ENCODE results near the gene ECT2. TPM values are rescaled to one million over a fixed set of nuclear protein-coding genes. Genes with fewer than 3 reads are reported as not detected.

The ECT2 gene
- total RNA-seq, 1 experiment from 2014 or later: 81.3 TPM

- H3K79me2 ChIP-seq (ENCODE audit: insufficient read depth, low read length): peaks cover 25% of the 10 kb centered on the region; the same call in 1 of the 2 replicates
These were observed 714 bp downstream of the ECT2 start for GRCh38 chr3:172751175-172751704.

More at GRCh38 chr3:172751175-172751704, 714 bp downstream of the ECT2 start:
- H2BK20ac ChIP-seq (ENCODE audit: low read depth, low read length, poor library complexity, severe bottlenecking): no peak overlapping the region
- no peaks in the 10 kb centered on the region for H3K27me3 Mint-ChIP-seq (ENCODE audit: low read depth)
- peak overlapping the region; percentile 97 for H3K18ac ChIP-seq (ENCODE audit: insufficient read length, low read depth, low read length)
- H4K5ac ChIP-seq (ENCODE audit: insufficient read length, low read depth, low read length): no peak overlapping the region
- peak overlapping the region; percentile 98 to 100 (median 100) for H3K27ac Mint-ChIP-seq
- no peak overlapping the region for H4K91ac ChIP-seq (ENCODE audit: insufficient read length, low read depth, low read length)
- peaks cover 21 to 39% (median 32%) of the 10 kb centered on the region in 3 experiments for H3K36me3 Mint-ChIP-seq (ENCODE audit: insufficient read depth in 1 of 3, low read depth in 3 of 3)
- H2AK5ac ChIP-seq (ENCODE audit: insufficient read length, low read length): no peak overlapping the region
- H3K4me2 ChIP-seq (ENCODE audit: insufficient read depth, insufficient read length, low read length): peak overlapping the region; percentile 46
- H3K79me1 ChIP-seq (ENCODE audit: insufficient read depth, low read depth, low read length, poor library complexity, severe bottlenecking): peaks cover 11% of the 10 kb centered on the region
- TF ChIP-seq CTCF (conservative IDR thresholded peaks at IDR 0.05): no peak
- no peaks in the 10 kb centered on the region for H3K27me3 ChIP-seq (ENCODE audit: insufficient read depth, low read length)
- H3K23me2 ChIP-seq (ENCODE audit: insufficient read length, low read depth, low read length, poor library complexity, severe bottlenecking): peaks cover 3% of the 10 kb centered on the region
- H3K4me3 Mint-ChIP-seq: peak overlapping the region; percentile 96
- no peak overlapping the region for H3K56ac ChIP-seq (ENCODE audit: insufficient read length, low read depth, low read length)
- no peaks in the 10 kb centered on the region for H3K9me3 Mint-ChIP-seq
- H2BK15ac ChIP-seq (ENCODE audit: low read depth, low read length): no peak overlapping the region
- H2BK5ac ChIP-seq (ENCODE audit: insufficient read length, low read length): no peak overlapping the region
- no peak for DNase-seq
- no peaks in the 10 kb centered on the region for H3K9me3 ChIP-seq (ENCODE audit: control insufficient read depth, low read depth, low read length)
- H4K20me1 ChIP-seq (ENCODE audit: control insufficient read depth, insufficient read depth, insufficient read length): no peaks in the 10 kb centered on the region
- WGBS (ENCODE audit: extremely low coverage, insufficient read length, low lambda C conversion rate): no CpG with 5 or more reads among the region's 14 CpGs
- peak overlapping the region; percentile 26 for H3K27ac ChIP-seq (ENCODE audit: insufficient read length, low read depth, low read length)
- peak overlapping the region; percentile 89 for H3K9ac ChIP-seq (ENCODE audit: extremely low read depth, insufficient read length, low read length)
- no peak overlapping the region for H2BK12ac ChIP-seq (ENCODE audit: insufficient read length, low read depth, low read length)
- H3K4me1 ChIP-seq (ENCODE audit: insufficient read depth, low read length): peaks cover 4% of the 10 kb centered on the region; the same call in 1 of the 2 replicates
- H2AFZ ChIP-seq (ENCODE audit: low read length): no peak overlapping the region
- no peak overlapping the region for H4K8ac ChIP-seq (replicated peaks; ENCODE audit: insufficient read length, low read depth, low read length)
- peak overlapping the region; percentile 98 for H3K14ac ChIP-seq (ENCODE audit: insufficient read depth, low read length)
- no peak overlapping the region for H3T11ph ChIP-seq (ENCODE audit: low read length)
- H3K4ac ChIP-seq (ENCODE audit: low read depth, low read length): peak overlapping the region; percentile 65; the same call in 1 of the 2 replicates
- H2BK120ac ChIP-seq (ENCODE audit: low read depth, low read length, poor library complexity, severe bottlenecking): peak overlapping the region; percentile 97
- H3K23ac ChIP-seq (ENCODE audit: insufficient read length, low read depth, low read length): no peak overlapping the region
- H3K4me1 Mint-ChIP-seq: peaks cover 21 to 28% of the 10 kb centered on the region in 2 experiments
